Measurements from ENCODE around the gene AGPAT4.

DNA sequence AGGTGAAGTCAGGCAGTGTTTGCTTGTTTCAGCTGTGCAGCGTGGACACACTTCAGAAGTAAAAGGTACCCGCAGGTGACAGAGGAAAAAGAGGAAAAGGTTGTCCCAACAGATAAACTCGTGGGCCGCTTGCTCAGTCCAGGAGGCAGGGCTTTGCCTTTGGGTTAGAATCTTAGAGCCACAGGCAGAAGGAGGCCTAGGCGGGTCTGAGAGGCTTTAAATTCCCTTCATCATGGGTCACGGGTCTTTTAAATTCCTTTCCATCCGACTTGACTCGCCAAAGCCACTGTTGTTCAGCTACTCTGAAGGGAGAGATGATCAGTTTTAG lies 48.2 kb downstream of the AGPAT4 start:
- TF ChIP-seq POLR2A (IDR thresholded peaks at IDR 0.05) (no peak), CTCF (IDR thresholded peaks at IDR 0.05) (no peak)
